ENCODE data around the gene ADGRF5. TPM values are rescaled to one million over a fixed set of nuclear protein-coding genes. Genes with fewer than 3 reads are reported as not detected.
A peak's percentile ranks its signal among the peaks of the same experiment; 100 is the strongest.

ADGRF5 gene
- total RNA-seq (10 to 100 TPM; 38.3 to 98.5 (median 40.6) TPM), polyA plus RNA-seq (10 to 100 TPM; 13.3 to 30.7 (median 18.5) TPM)
- long read RNA-seq, donor 1: 0 reads
- long read RNA-seq, donor 2: 0 reads
- long read RNA-seq, donor 3, full-length matches to known transcripts: 2 of 2 reads
- long read RNA-seq, donor 3, partial matches to known transcripts: 0 of 2 reads
- long read RNA-seq, donor 3, other reads (novel, unspliced or antisense): 0 of 2 reads
- long read RNA-seq, donor 4, partial matches to known transcripts: 7 of 10 reads
- long read RNA-seq, donor 4, other reads (novel, unspliced or antisense): 3 of 10 reads
- long read RNA-seq, donor 5, full-length matches to known transcripts: 16 of 52 reads
- long read RNA-seq, donor 5, partial matches to known transcripts: 9 of 52 reads
- long read RNA-seq, donor 5, other reads (novel, unspliced or antisense): 27 of 52 reads
- long read RNA-seq, donor 6, full-length matches to known transcripts: 1 of 13 reads
- long read RNA-seq, donor 6, partial matches to known transcripts: 7 of 13 reads
- long read RNA-seq, donor 6, other reads (novel, unspliced or antisense): 5 of 13 reads
- long read RNA-seq, donor 7: 0 reads
- long read RNA-seq, donor 8, partial matches to known transcripts: 9 of 9 reads
- long read RNA-seq, donor 8, other reads (novel, unspliced or antisense): 0 of 9 reads
- long read RNA-seq, donor 9: 0 reads
- long read RNA-seq, donor 10, partial matches to known transcripts: 8 of 8 reads
- long read RNA-seq, donor 10, other reads (novel, unspliced or antisense): 0 of 8 reads

DNA sequence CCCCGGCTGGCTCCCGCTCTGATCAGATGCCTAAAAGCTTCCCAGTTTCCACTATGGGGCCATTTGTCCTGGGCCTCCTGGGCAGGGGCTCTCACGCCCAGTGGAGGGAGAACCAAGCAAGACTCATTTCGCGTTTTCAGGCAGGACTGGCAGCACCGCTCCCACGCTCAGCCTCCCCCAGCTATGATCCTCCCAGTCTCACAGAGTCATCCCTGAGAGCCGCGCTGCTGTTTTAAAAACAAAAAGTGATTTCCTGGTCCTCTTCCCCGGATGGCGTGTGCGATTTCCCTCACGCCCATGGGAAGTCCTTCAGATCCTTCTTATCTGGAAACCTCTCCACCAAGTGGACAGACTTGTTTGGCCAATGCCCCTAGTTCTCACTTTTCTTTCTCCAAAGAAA, at the start of gene ADGRF5:
ADGRF5 (minus strand) TSS at position 208 of the 400 bp plus-strand sequence. CDS start 15,176 bp downstream, outside the sequence.
- H3K36me3 ChIP-seq (replicated peaks in 1 of 2): no peaks in the 10 kb centered on the region
- peak within 1 kb of the TSS in 3 of 5 donors; percentile 46 to 80 (median 58) for H3K27ac ChIP-seq
- H3K4me1 ChIP-seq (replicated peaks in 1 of 2): peaks cover 0 to 8% of the 10 kb centered on the region in 2 donors
- intact Hi-C loops (cut with DNase I): no loop called here
- H3K9me3 ChIP-seq (replicated peaks in 1 of 3): no peaks in the 10 kb centered on the region
- TF ChIP-seq, protein P1, sequence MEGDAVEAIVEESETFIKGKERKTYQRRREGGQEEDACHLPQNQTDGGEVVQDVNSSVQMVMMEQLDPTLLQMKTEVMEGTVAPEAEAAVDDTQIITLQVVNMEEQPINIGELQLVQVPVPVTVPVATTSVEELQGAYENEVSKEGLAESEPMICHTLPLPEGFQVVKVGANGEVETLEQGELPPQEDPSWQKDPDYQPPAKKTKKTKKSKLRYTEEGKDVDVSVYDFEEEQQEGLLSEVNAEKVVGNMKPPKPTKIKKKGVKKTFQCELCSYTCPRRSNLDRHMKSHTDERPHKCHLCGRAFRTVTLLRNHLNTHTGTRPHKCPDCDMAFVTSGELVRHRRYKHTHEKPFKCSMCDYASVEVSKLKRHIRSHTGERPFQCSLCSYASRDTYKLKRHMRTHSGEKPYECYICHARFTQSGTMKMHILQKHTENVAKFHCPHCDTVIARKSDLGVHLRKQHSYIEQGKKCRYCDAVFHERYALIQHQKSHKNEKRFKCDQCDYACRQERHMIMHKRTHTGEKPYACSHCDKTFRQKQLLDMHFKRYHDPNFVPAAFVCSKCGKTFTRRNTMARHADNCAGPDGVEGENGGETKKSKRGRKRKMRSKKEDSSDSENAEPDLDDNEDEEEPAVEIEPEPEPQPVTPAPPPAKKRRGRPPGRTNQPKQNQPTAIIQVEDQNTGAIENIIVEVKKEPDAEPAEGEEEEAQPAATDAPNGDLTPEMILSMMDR (IDR thresholded peaks at IDR 0.05): no peak
- TF ChIP-seq POLR2A (IDR thresholded peaks at IDR 0.05): peak in 1 of 2 donors; percentile 49
- 71 to 95% (median 81%) methylated on average over 13 of the region's 13 CpGs for WGBS, 4 donors
- H3K27me3 ChIP-seq: no peaks in the 10 kb centered on the region
- peak in 1 of 7 donors; percentile 25 for DNase-seq
- H3K4me3 ChIP-seq: peak within 1 kb of the TSS in 1 of 4 donors; percentile 3

DNA sequence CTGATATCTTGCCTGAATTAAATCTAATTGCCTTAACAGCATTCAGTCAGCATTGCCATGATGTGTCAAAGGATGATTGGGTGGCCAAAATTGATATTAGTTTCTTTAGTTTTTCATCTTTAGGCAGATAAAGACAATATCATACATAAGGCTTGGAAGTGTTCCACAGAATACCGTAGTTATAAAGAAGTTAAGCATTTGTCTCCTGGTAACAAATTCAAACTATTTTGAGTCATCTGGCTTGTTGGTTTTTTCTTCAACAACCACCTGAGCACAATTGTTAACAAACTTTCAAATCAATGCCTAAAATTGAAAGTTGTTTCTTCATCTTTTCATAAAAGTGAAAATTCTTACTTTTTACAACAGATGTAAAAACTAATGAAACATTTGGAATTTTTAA, 47.5 kb upstream of the ADGRF5 start:
- no peaks in the 10 kb centered on the region for H3K4me1 ChIP-seq (replicated peaks in 1 of 2)
- no peak for TF ChIP-seq POLR2A (IDR thresholded peaks at IDR 0.05)
- TF ChIP-seq, protein P1 (IDR thresholded peaks at IDR 0.05): no peak
- H3K27ac ChIP-seq: no peak overlapping the region
- WGBS, 4 donors: 65 to 78% (median 77%) methylated on average over 1 of the region's 1 CpG
- DNase-seq: no peak
- intact Hi-C loops (cut with DNase I): no loop called here
- no peaks in the 10 kb centered on the region for H3K36me3 ChIP-seq (replicated peaks in 1 of 2)
- H3K27me3 ChIP-seq: no peaks in the 10 kb centered on the region
- no peak overlapping the region for H3K4me3 ChIP-seq
- no peaks in the 10 kb centered on the region for H3K9me3 ChIP-seq (replicated peaks in 1 of 3)

GRCh38 chr6:46967826-46968349, 46.1 kb upstream of the ADGRF5 start:
- no peak for TF ChIP-seq POLR2A (IDR thresholded peaks at IDR 0.05)
- TF ChIP-seq, protein P1 (IDR thresholded peaks at IDR 0.05): no peak
- Histone ChIP-seq H3K4me3 (no peak overlapping the region), H3K36me3 (replicated peaks in 1 of 2) (no peaks in the 10 kb centered on the region), H3K27me3 (no peaks in the 10 kb centered on the region), H3K9me3 (replicated peaks in 1 of 3) (no peaks in the 10 kb centered on the region), H3K4me1 (replicated peaks in 1 of 2) (no peaks in the 10 kb centered on the region), H3K27ac (no peak overlapping the region)
- DNase-seq: no peak
- intact Hi-C loops (cut with DNase I): no loop called here

Data from adrenal gland (tissue), 19 donors.